MG63 (cell line): ENCODE data around the gene DCTN4. TPM values are rescaled to one million over a fixed set of nuclear protein-coding genes. Genes with fewer than 3 reads are reported as not detected.
A peak's percentile ranks its signal among the peaks of the same experiment; 100 is the strongest.
"Not testable (repeated sequence)": the region's sequence is repeated elsewhere in the genome, so short reads cannot be mapped to it uniquely, and the experiment has no call there.

Experiments
- DNase-seq: peaks from one replicate; pipeline ENCODE4 v3.0.0-alpha.2; 2020
- H3K27me3 ChIP-seq: fragments of 250-450 bp; sonication (Bioruptor Pico); 2 replicates; pipeline ENCODE4 v1.5.1; 2020; ENCODE audit warnings: mild to moderate bottlenecking, moderate library complexity
- H3K36me3 ChIP-seq: fragments of 250-450 bp; sonication (Bioruptor Pico); 2 replicates; pipeline ENCODE4 v1.5.1; 2020; ENCODE audit warnings: mild to moderate bottlenecking, moderate library complexity
- H3K4me3 ChIP-seq: fragments of 250-450 bp; sonication (Bioruptor Pico); 2 replicates; pipeline ENCODE4 v1.5.1; 2020; ENCODE audit warnings: mild to moderate bottlenecking, moderate library complexity
- H3K9me3 ChIP-seq: fragments of 250-450 bp; sonication (Bioruptor Pico); 2 replicates; pipeline ENCODE4 v1.5.1; 2020; ENCODE audit warnings: mild to moderate bottlenecking, moderate library complexity
- total RNA-seq: library from RNA; depleted of rRNA; stranded (reverse); fragments of >200 nt; shearing (Covaris generic); gene quantifications from 2 replicates; pipeline ENCODE4 v1.2.3, GENCODE V29; 2014; ENCODE audit warnings: low replicate concordance; rRNA removed

The DCTN4 gene
- 60.8 and 73.5 TPM in 2 replicates for total RNA-seq

- DNase-seq, result peak; percentile 99
- no peaks in the 10 kb centered on the region for H3K27me3 ChIP-seq
- no peaks in the 10 kb centered on the region for H3K9me3 ChIP-seq
- peaks cover 34% of the 10 kb centered on the region for H3K36me3 ChIP-seq
- peak within 1 kb of the TSS; percentile 83 for H3K4me3 ChIP-seq
Measured at GRCh38 chr5:150758531-150759333, at the start of gene DCTN4. Gene DCTN4 (minus strand): TSS chr5:150759017. CDS start chr5:150758993, 24 bp downstream.

- no peaks in the 10 kb centered on the region for H3K9me3 ChIP-seq
- DNase-seq, result no peak
- H3K36me3 ChIP-seq, result peaks cover 8% of the 10 kb centered on the region; the same call in 1 of the 2 replicates
- H3K4me3 ChIP-seq, result no peak overlapping the region
- H3K27me3 ChIP-seq, result no peaks in the 10 kb centered on the region
Measured at GRCh38 chr5:150804388-150804787, 45.6 kb upstream of the DCTN4 start.

- no peak overlapping the region for H3K4me3 ChIP-seq
- no peaks in the 10 kb centered on the region for H3K9me3 ChIP-seq
- peak; percentile 23 for DNase-seq
- H3K36me3 ChIP-seq, result peaks cover 34% of the 10 kb centered on the region
- H3K27me3 ChIP-seq, result no peaks in the 10 kb centered on the region
Measured at GRCh38 chr5:150801117-150801927, 42.5 kb upstream of the DCTN4 start.

- Histone ChIP-seq H3K4me3 (no peak overlapping the region), H3K36me3 (peaks cover 72% of the 10 kb centered on the region), H3K27me3 (no peaks in the 10 kb centered on the region), H3K9me3 (no peaks in the 10 kb centered on the region)
- DNase-seq, result no peak
Measured at GRCh38 chr5:150797384-150797783, 38.6 kb upstream of the DCTN4 start.

- peaks cover 72% of the 10 kb centered on the region for H3K36me3 ChIP-seq
- no peak overlapping the region for H3K4me3 ChIP-seq
- no peaks in the 10 kb centered on the region for H3K27me3 ChIP-seq
- no peak for DNase-seq
- no peaks in the 10 kb centered on the region for H3K9me3 ChIP-seq
Measured at GRCh38 chr5:150794927-150795326, 36.1 kb upstream of the DCTN4 start.

- H3K9me3 ChIP-seq, result not testable (repeated sequence)
Measured at GRCh38 chr5:150793423-150793888, 34.6 kb upstream of the DCTN4 start.

GRCh38 chr5:150791536-150791935 lies 32.7 kb upstream of the DCTN4 start:
- Histone ChIP-seq H3K36me3 (peaks cover 52% of the 10 kb centered on the region), H3K27me3 (no peaks in the 10 kb centered on the region), H3K9me3 (no peaks in the 10 kb centered on the region), H3K4me3 (no peak overlapping the region)
- DNase-seq, result no peak

More at GRCh38 chr5:150793423-150793888, 34.6 kb upstream of the DCTN4 start:
- DNase-seq, H3K27me3 ChIP-seq, H3K4me3 ChIP-seq: not testable (repeated sequence)
- H3K36me3 ChIP-seq, result peaks cover 62% of the 10 kb centered on the region

GRCh38 chr5:150789943-150790611 lies 31.3 kb upstream of the DCTN4 start:
- H3K27me3 ChIP-seq, result no peaks in the 10 kb centered on the region
- no peak overlapping the region for H3K4me3 ChIP-seq
- H3K9me3 ChIP-seq, result peaks cover 9% of the 10 kb centered on the region; the same call in 1 of the 2 replicates
- peaks cover 50% of the 10 kb centered on the region for H3K36me3 ChIP-seq
- peak; percentile 97 for DNase-seq

- peaks cover 47% of the 10 kb centered on the region for H3K36me3 ChIP-seq
- peaks cover 9% of the 10 kb centered on the region; the same call in 1 of the 2 replicates for H3K9me3 ChIP-seq
- DNase-seq, result no peak
- H3K4me3 ChIP-seq, result no peak overlapping the region
- H3K27me3 ChIP-seq, result no peaks in the 10 kb centered on the region
Measured at GRCh38 chr5:150789450-150789849, 30.6 kb upstream of the DCTN4 start.

GRCh38 chr5:150788977-150789376 lies 30.2 kb upstream of the DCTN4 start:
- H3K36me3 ChIP-seq, result peaks cover 47% of the 10 kb centered on the region
- H3K4me3 ChIP-seq, result no peak overlapping the region
- peaks cover 9% of the 10 kb centered on the region; the same call in 1 of the 2 replicates for H3K9me3 ChIP-seq
- DNase-seq, result no peak
- no peaks in the 10 kb centered on the region for H3K27me3 ChIP-seq

GRCh38 chr5:150787656-150788055 lies 28.8 kb upstream of the DCTN4 start:
- Histone ChIP-seq H3K4me3 (no peak overlapping the region), H3K27me3 (no peaks in the 10 kb centered on the region), H3K36me3 (peaks cover 43% of the 10 kb centered on the region), H3K9me3 (peaks cover 9% of the 10 kb centered on the region; the same call in 1 of the 2 replicates)
- no peak for DNase-seq

- H3K27me3 ChIP-seq, result no peaks in the 10 kb centered on the region
- peaks cover 9% of the 10 kb centered on the region; the same call in 1 of the 2 replicates for H3K9me3 ChIP-seq
- peaks cover 49% of the 10 kb centered on the region for H3K36me3 ChIP-seq
- DNase-seq, result no peak
- H3K4me3 ChIP-seq, result no peak overlapping the region
Measured at GRCh38 chr5:150786876-150787275, 28.1 kb upstream of the DCTN4 start.

GRCh38 chr5:150785950-150786349 lies 27.1 kb upstream of the DCTN4 start:
- DNase-seq, result no peak
- peaks cover 9% of the 10 kb centered on the region; the same call in 1 of the 2 replicates for H3K9me3 ChIP-seq
- peaks cover 53% of the 10 kb centered on the region for H3K36me3 ChIP-seq
- no peak overlapping the region for H3K4me3 ChIP-seq
- no peaks in the 10 kb centered on the region for H3K27me3 ChIP-seq

- Histone ChIP-seq H3K4me3 (no peak overlapping the region), H3K36me3 (peaks cover 60% of the 10 kb centered on the region), H3K9me3 (peaks cover 9% of the 10 kb centered on the region; the same call in 1 of the 2 replicates), H3K27me3 (no peaks in the 10 kb centered on the region)
- DNase-seq, result peak; percentile 93
Measured at GRCh38 chr5:150783422-150783928, 24.7 kb upstream of the DCTN4 start.

- DNase-seq, result no peak
- H3K36me3 ChIP-seq, result peaks cover 60% of the 10 kb centered on the region
- H3K4me3 ChIP-seq, result no peak overlapping the region
Measured at GRCh38 chr5:150782850-150783249, 24.0 kb upstream of the DCTN4 start.

More at GRCh38 chr5:150782850-150783249, 24.0 kb upstream of the DCTN4 start:
- Histone ChIP-seq H3K27me3 (no peaks in the 10 kb centered on the region), H3K9me3 (peaks cover 9% of the 10 kb centered on the region; the same call in 1 of the 2 replicates)
